HG03159 (cell line): ENCODE data around the gene GPX2.
"Not testable (repeated sequence)": the region's sequence is repeated elsewhere in the genome, so short reads cannot be mapped to it uniquely, and the experiment has no call there.

ENCODE experiments used
- ATAC-seq: cut with Tn5 transposase; IDR thresholded peaks from one replicate; pipeline ENCODE4 v1.9.1; 2021; ENCODE audit warnings: mild to moderate bottlenecking, moderate library complexity; ENCODE audit not compliant: unreplicated experiment

The GPX2 gene

DNA sequence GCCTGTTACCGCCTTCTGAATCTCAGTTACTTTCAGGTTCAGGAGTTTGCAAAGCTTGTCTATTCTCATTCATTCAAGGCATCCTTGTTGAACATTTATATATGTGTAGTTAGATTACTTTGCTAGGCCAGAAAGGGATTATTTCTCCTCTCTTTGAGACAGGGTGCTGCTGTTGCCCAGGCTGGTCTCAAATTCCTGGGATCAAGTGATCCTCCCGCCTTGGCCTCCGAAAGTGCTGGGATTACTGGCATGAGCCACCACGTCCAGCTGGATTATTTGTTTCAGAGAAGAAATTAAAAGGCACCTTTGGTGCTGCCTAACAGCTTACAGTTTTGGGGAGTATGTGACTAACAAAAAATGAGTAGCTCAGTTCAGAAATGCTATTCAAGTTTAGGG is 27.5 kb downstream of the GPX2 start:
- ATAC-seq, result no peak

DNA sequence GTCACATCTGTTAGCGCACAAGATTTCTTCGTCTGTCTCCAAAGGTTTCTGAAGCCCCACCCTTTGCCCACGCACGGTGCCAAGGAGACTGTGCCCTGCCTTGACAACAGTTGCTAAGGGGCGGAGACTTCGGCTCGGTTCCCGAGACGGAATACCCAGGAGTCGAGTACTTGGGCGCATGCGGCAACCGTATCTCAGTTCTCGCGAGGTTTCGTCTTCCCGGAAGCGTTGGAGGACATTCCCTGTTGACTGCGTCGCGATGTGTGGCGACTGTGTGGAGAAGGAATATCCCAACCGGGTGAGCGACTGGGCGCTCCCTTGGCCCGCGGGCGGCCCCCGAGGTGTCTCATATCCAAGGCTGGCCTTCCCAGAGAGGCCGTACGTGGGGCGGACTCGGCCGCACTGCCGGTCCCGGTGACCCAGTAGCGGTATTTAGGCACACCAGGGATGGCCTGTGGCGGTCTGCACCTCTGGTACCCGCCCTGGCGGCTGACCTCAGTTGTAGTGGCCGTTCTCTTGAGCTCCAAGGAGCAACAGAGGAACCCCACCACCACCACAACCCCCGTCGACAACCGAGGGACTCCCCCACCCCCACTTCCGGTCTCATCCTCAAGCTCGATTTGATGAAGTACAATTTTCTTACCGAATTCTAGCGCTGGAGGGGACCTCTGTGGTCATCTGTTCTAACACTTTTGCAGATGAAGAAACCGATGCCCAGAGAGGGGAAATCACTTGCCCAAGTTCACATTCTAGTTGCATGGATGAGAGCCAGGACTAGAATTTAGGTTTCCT is 28.1 kb downstream of the GPX2 start, which contains the start of gene CHURC1:
Gene CHURC1 (plus strand): TSS at position 219 of the 792 bp plus-strand sequence. CDS start 41 bp downstream, at position 260.
- peak; percentile 94 for ATAC-seq

- not testable (repeated sequence) for ATAC-seq
Measured at GRCh38 chr14:64913477-64913876, 29.1 kb downstream of the GPX2 start.

GRCh38 chr14:64912261-64912660 is 30.3 kb downstream of the GPX2 start:
- no peak for ATAC-seq

- no peak for ATAC-seq
Measured at GRCh38 chr14:64910847-64911495, 31.6 kb downstream of the GPX2 start.

DNA sequence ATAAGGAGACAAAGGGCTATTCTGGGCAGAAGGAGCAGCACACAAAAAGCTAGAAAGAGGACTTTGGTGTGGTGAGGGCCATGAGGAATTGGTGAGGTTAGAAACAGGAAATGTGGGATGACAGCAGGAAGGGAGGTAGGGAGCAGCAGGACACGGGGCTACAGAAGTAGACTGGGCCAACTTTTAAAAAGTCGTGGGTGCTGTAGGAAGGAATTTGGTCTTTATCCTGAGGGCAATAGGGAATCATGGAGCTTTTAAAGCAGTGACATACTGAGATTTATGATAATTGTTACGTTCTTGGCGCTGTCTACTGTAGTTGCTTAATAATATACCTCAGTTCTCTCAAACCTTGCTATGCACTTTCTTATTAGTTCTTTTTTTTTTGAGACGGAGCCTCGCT is 36.5 kb downstream of the GPX2 start:
- no peak for ATAC-seq

GRCh38 chr14:64899958-64900357 is 42.6 kb downstream of the GPX2 start:
- ATAC-seq, result no peak

DNA sequence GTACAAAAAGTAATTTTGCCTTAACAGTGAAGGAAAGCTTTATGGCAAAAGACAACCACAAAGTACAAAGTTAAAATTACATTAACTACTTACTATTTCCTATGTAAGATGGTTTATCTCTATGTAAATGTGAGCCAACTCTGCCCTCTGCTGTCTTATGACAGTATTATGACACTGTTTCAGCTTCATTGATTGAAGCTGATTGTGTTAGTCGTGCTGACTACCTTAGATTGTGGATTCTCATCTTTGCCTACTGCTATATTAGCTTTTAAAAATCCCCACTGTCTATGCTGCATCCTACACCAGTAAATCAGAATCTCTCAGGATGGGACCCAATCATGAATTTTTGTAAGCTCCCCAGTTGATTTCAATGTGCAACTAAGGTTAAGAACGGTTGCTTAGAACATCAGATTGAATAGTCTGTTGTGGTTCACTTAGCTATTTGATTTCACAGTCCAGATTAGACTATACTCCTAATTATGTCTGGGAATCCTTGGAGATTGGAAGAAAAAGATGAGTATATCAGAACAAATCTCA is 50.6 kb downstream of the GPX2 start:
- ATAC-seq, result peak; percentile 61

- no peak for ATAC-seq
Measured at GRCh38 chr14:64891173-64891838, 51.2 kb downstream of the GPX2 start.

GRCh38 chr14:64889352-64889751 is 53.2 kb downstream of the GPX2 start:
- no peak for ATAC-seq
